ENCODE results near the gene TADA2B. TPM values are rescaled to one million over a fixed set of nuclear protein-coding genes. Genes with fewer than 3 reads are reported as not detected.

TADA2B gene
- total and polyA plus RNA-seq, 10 of the 15 experiments (the other 5 are each of a cell fraction or from before 2014, with no cell fraction given), result 0.66 to 12.0 (median 5.6) TPM

- in situ Hi-C loops (cut with MboI) (no loop called here), intact Hi-C loops (cut with micrococcal nuclease; ENCODE audit: unreplicated experiment) (no loop called here)
- Histone ChIP-seq H3K4me1 (ENCODE audit: control insufficient read depth, insufficient read depth, low read length) (no peaks in the 10 kb centered on the region), H4K20me1 (ENCODE audit: control insufficient read depth, insufficient read depth) (peaks cover 3% of the 10 kb centered on the region; the same call in 1 of the 2 replicates), H3K36me3 (ENCODE audit: control insufficient read depth in 2 of 2, insufficient read depth in 2 of 2, low read length in 1 of 2) (peaks cover 14 to 19% of the 10 kb centered on the region in 2 experiments), H3K27ac (ENCODE audit: control insufficient read depth, insufficient read depth) (no peak overlapping the region), H2AFZ (ENCODE audit: control insufficient read depth, low read depth, low read length) (no peak overlapping the region), H3K4me3 (no peak overlapping the region), H3K27me3 (replicated peaks in 1 of 2; ENCODE audit: control insufficient read depth in 2 of 2, insufficient read depth in 2 of 2, low read length in 1 of 2) (no peaks in the 10 kb centered on the region), H3K9me3 (replicated peaks; ENCODE audit: control insufficient read depth, insufficient read depth, low read length) (no peaks in the 10 kb centered on the region), H3K79me2 (ENCODE audit: control insufficient read depth, insufficient read depth, low read length) (peaks cover 12% of the 10 kb centered on the region), H3K4me2 (ENCODE audit: control insufficient read depth, insufficient read depth) (no peak overlapping the region), H3K9ac (ENCODE audit: control insufficient read depth, insufficient read depth, low read length) (no peak overlapping the region)
- ATAC-seq (no peak), DNase-seq (ENCODE audit: low read depth, low spot score) (no peak), FAIRE-seq (no peak)
- WGBS (ENCODE audit: insufficient coverage, insufficient replicate concordance, low lambda C conversion rate, missing lambda C conversion rate), result 91% methylated on average over 14 of the region's 14 CpGs
- TF ChIP-seq EED (IDR thresholded peaks at IDR 0.05; ENCODE audit: low read depth) (no peak), WRNIP1 (IDR thresholded peaks at IDR 0.05; ENCODE audit: borderline replicate concordance, low read depth, low read length) (no peak), RAD51 (IDR thresholded peaks at IDR 0.05) (no peak), ZSCAN29 (IDR thresholded peaks at IDR 0.05) (no peak), SKIL (IDR thresholded peaks at IDR 0.05; ENCODE audit: low read depth, poor library complexity, severe bottlenecking) (no peak), E2F4 (IDR thresholded peaks at IDR 0.05; ENCODE audit: low read depth, low read length) (no peak), SUZ12 (IDR thresholded peaks at IDR 0.05; ENCODE audit: unreplicated experiment) (no peak), STAT3 (IDR thresholded peaks at IDR 0.05; ENCODE audit: low read depth, low read length) (no peak), NR2F1 (conservative IDR thresholded peaks at IDR 0.05) (no peak), NFYA (IDR thresholded peaks at IDR 0.05; ENCODE audit: borderline replicate concordance, low read depth, low read length) (no peak), MEF2A (IDR thresholded peaks at IDR 0.05; ENCODE audit: insufficient read depth, low read depth, low read length) (no peak), FOXM1 (IDR thresholded peaks at IDR 0.05; ENCODE audit: low read depth, low read length) (no peak), NBN (IDR thresholded peaks at IDR 0.05) (no peak), BCL3 (IDR thresholded peaks at IDR 0.05; ENCODE audit: borderline replicate concordance, insufficient read depth, low read depth, low read length, poor library complexity, severe bottlenecking) (no peak), IRF4 (IDR thresholded peaks at IDR 0.05; ENCODE audit: low read depth, low read length) (no peak), E4F1 (IDR thresholded peaks at IDR 0.05; ENCODE audit: borderline replicate concordance, partially characterized antibody) (no peak), ZNF24 (IDR thresholded peaks at IDR 0.05) (no peak), PAX8 (IDR thresholded peaks at IDR 0.05) (no peak), CBFB (IDR thresholded peaks at IDR 0.05; ENCODE audit: low read depth) (no peak), SREBF2 (IDR thresholded peaks at IDR 0.05; ENCODE audit: low read length) (no peak)
- BruUV-seq (replicated peaks), result no TSS peak
- POLR2A ChIA-PET, result no interaction called here
- SMC1A ChIA-PET (ENCODE audit: uncharacterized antibody, unreplicated experiment), result no interaction called here
- CTCF ChIA-PET, result no interaction called here
- RAD21 ChIA-PET (ENCODE audit: unreplicated experiment), result no interaction called here
Measured at GRCh38 chr4:7052313-7052712, 9.1 kb downstream of the TADA2B start.

Measured in GM12878 (cell line).